ENCODE measurements around the gene SKAP1. TPM values are rescaled to one million over a fixed set of nuclear protein-coding genes. Genes with fewer than 3 reads are reported as not detected.

The SKAP1 gene
- total and polyA plus RNA-seq, 2 donors from 2014 or later = 34.8 to 42.6 TPM

DNA sequence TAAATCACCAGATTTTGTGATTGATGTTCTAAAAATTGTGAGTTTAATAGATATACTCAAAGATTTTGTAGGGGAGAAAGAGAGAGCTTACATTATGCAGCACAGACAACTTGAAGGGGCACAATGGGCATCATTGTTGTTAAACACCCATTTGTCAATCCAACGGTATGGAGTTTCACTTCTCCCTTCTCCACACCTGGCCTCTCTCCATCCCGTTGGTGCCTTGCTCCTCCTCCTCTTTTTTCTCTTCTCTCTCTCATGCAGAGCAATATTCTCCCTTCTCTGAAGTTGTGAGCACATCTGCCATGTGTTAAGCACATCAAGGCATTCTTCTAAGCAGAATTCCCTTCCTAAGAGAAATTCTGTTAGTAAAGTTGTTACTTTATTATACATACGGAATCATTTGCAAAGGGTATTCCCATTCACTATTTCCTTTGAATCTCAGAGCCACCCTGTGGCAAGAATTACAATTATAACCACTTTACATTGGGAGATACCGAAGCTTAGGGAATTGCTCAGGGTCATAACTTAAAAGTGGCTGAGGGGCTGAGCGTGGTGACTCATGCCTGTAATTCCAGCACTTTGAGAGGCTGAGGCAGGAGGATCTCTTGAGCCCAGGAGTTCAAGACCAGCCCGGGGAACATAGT is 40.5 kb upstream of the SKAP1 start:
- TF ChIP-seq, protein P1, sequence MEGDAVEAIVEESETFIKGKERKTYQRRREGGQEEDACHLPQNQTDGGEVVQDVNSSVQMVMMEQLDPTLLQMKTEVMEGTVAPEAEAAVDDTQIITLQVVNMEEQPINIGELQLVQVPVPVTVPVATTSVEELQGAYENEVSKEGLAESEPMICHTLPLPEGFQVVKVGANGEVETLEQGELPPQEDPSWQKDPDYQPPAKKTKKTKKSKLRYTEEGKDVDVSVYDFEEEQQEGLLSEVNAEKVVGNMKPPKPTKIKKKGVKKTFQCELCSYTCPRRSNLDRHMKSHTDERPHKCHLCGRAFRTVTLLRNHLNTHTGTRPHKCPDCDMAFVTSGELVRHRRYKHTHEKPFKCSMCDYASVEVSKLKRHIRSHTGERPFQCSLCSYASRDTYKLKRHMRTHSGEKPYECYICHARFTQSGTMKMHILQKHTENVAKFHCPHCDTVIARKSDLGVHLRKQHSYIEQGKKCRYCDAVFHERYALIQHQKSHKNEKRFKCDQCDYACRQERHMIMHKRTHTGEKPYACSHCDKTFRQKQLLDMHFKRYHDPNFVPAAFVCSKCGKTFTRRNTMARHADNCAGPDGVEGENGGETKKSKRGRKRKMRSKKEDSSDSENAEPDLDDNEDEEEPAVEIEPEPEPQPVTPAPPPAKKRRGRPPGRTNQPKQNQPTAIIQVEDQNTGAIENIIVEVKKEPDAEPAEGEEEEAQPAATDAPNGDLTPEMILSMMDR (IDR thresholded peaks at IDR 0.05; ENCODE audit: borderline replicate concordance, extremely low read depth, insufficient read depth) = peak; percentile 17
- FAIRE-seq = no peak
- Histone ChIP-seq H3K9me3 (ENCODE audit: control insufficient read depth in 2 of 3, insufficient read depth in 1 of 3, low read length in 3 of 3) (no peaks in the 10 kb centered on the region), H3K36me3 (ENCODE audit: control insufficient read depth in 2 of 3, insufficient read depth in 3 of 3, low read length in 3 of 3) (no peaks in the 10 kb centered on the region), H3K9ac (ENCODE audit: low read length in 3 of 3) (no peak overlapping the region), H3K27ac (ENCODE audit: low read depth in 2 of 2, low read length in 2 of 2) (no peak overlapping the region), H3K4me3 (ENCODE audit: low read length in 3 of 3) (no peak overlapping the region), H3K27me3 (ENCODE audit: control insufficient read depth, insufficient read depth, low read length) (no peaks in the 10 kb centered on the region), H3K4me1 (ENCODE audit: control insufficient read depth in 2 of 3, insufficient read depth in 2 of 3, low read depth in 1 of 3, low read length in 3 of 3) (peaks cover 0 to 8% (median 5%) of the 10 kb centered on the region in 3 donors)
- DNase-seq = peak in 1 of 5 donors; percentile 56
- intact Hi-C loops (cut with DNase I) = no loop called here

DNA sequence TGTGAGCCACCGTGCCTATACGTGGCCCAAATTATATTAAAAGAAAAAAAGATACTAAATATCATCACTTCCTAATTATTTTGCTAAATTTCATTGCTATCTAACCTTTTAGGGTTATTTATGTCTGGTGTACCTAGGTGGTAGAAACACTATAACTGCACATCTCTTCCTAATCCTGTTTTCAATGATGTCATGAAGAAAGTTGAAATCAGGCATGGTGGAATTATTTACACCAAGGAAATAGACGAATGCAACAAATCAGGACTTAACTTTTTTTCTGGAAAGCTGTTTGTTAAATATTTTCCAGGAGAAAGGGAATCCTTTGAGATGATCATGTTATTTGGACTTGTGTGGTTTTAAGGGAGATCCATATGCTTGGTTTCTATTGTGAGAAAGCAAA is 39.2 kb upstream of the SKAP1 start:
- Histone ChIP-seq H3K9me3 (ENCODE audit: control insufficient read depth in 2 of 3, insufficient read depth in 1 of 3, low read length in 3 of 3) (no peaks in the 10 kb centered on the region), H3K4me3 (ENCODE audit: low read length in 3 of 3) (no peak overlapping the region), H3K9ac (ENCODE audit: low read length in 3 of 3) (no peak overlapping the region), H3K27me3 (ENCODE audit: control insufficient read depth, insufficient read depth, low read length) (no peaks in the 10 kb centered on the region), H3K4me1 (ENCODE audit: control insufficient read depth in 2 of 3, insufficient read depth in 2 of 3, low read depth in 1 of 3, low read length in 3 of 3) (peaks cover 0 to 8% (median 5%) of the 10 kb centered on the region in 3 donors), H3K36me3 (ENCODE audit: control insufficient read depth in 2 of 3, insufficient read depth in 3 of 3, low read length in 3 of 3) (no peaks in the 10 kb centered on the region), H3K27ac (ENCODE audit: low read depth in 2 of 2, low read length in 2 of 2) (no peak overlapping the region)
- TF ChIP-seq, protein P1 (IDR thresholded peaks at IDR 0.05; ENCODE audit: borderline replicate concordance, extremely low read depth, insufficient read depth) = no peak
- DNase-seq (no peak), FAIRE-seq (no peak)
- intact Hi-C loops (cut with DNase I) = no loop called here

DNA sequence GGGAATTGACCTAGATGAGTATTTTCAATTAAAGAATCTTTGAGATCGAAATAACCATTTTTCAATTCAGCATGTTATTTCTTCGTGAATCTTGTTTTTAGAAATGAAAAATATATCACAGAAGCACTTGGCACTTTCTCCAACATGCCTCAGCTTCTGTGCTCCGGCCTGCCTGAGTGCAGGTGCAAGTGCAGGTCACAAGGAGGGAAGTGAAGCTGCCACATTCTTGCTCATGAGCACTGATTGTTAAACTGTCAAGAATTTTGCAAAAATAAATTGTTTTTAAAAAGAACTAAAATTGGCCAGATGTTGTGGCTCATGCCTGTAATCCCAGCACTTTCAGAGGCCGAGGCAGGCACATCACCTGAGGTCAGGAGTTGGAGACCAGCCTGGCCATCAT is 38.3 kb upstream of the SKAP1 start:
- no peak for DNase-seq
- TF ChIP-seq, protein P1 (IDR thresholded peaks at IDR 0.05; ENCODE audit: borderline replicate concordance, extremely low read depth, insufficient read depth) = no peak
- FAIRE-seq = no peak

DNA sequence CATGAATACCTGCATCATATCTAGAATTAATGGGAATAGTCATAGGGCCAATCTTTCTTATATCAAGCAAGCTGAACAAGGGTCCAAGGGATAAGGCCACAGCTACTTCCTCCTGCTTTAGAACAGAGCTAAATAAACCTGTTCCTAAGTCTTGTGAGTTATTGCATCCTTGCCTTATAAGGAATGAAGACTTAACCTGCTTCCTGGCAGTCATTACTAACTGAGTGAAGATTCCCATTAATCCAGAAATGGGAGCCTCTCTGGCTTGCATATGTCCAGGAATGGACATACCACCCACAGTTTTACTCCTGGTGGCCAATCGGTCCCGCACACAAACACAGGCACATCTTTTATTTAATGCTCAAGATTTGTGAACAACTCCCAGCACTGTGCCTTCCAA is 35.9 kb upstream of the SKAP1 start:
- H3K9ac ChIP-seq (ENCODE audit: low read length in 3 of 3) = no peak overlapping the region
- H3K27me3 ChIP-seq (ENCODE audit: control insufficient read depth, insufficient read depth, low read length) = no peaks in the 10 kb centered on the region
- no peaks in the 10 kb centered on the region for H3K4me1 ChIP-seq (ENCODE audit: control insufficient read depth in 2 of 3, insufficient read depth in 2 of 3, low read depth in 1 of 3, low read length in 3 of 3)
- H3K27ac ChIP-seq (ENCODE audit: low read depth in 2 of 2, low read length in 2 of 2) = no peak overlapping the region
- DNase-seq (no peak), FAIRE-seq (no peak)
- no peaks in the 10 kb centered on the region for H3K36me3 ChIP-seq (ENCODE audit: control insufficient read depth in 2 of 3, insufficient read depth in 3 of 3, low read length in 3 of 3)
- intact Hi-C loops (cut with DNase I) = no loop called here
- no peaks in the 10 kb centered on the region for H3K9me3 ChIP-seq (ENCODE audit: control insufficient read depth in 2 of 3, insufficient read depth in 1 of 3, low read length in 3 of 3)
- TF ChIP-seq, protein P1 (IDR thresholded peaks at IDR 0.05; ENCODE audit: borderline replicate concordance, extremely low read depth, insufficient read depth) = no peak
- H3K4me3 ChIP-seq (ENCODE audit: low read length in 3 of 3) = no peak overlapping the region

More for the DNA sequence above, 38.3 kb upstream of the SKAP1 start:
- Histone ChIP-seq H3K4me1 (ENCODE audit: control insufficient read depth in 2 of 3, insufficient read depth in 2 of 3, low read depth in 1 of 3, low read length in 3 of 3) (peaks cover 0 to 8% (median 5%) of the 10 kb centered on the region in 3 donors), H3K4me3 (ENCODE audit: low read length in 3 of 3) (no peak overlapping the region), H3K9ac (ENCODE audit: low read length in 3 of 3) (no peak overlapping the region), H3K36me3 (ENCODE audit: control insufficient read depth in 2 of 3, insufficient read depth in 3 of 3, low read length in 3 of 3) (no peaks in the 10 kb centered on the region), H3K27me3 (ENCODE audit: control insufficient read depth, insufficient read depth, low read length) (no peaks in the 10 kb centered on the region), H3K27ac (ENCODE audit: low read depth in 2 of 2, low read length in 2 of 2) (no peak overlapping the region), H3K9me3 (ENCODE audit: control insufficient read depth in 2 of 3, insufficient read depth in 1 of 3, low read length in 3 of 3) (no peaks in the 10 kb centered on the region)
- intact Hi-C loops (cut with DNase I) = no loop called here

Measured in kidney (tissue), 14 donors.